Measurements from ENCODE around the gene PCDHA13.
"Not testable (repeated sequence)": the region's sequence is repeated elsewhere in the genome, so short reads cannot be mapped to it uniquely, and the experiment has no call there.

PCDHA13 gene

GRCh38 chr5:140881889-140882590 is at the start of gene PCDHA13:
PCDHA13 (plus strand) TSS chr5:140882124; CDS start chr5:140882269, 145 bp downstream.
- no peak for DNase-seq (ENCODE audit: low read depth)

- peak; percentile 12 for DNase-seq (ENCODE audit: low read depth)
These were observed 47.9 kb upstream of the PCDHA13 start, which contains the start of gene PCDHA7 for GRCh38 chr5:140833993-140834392. PCDHA7 (plus strand) TSS chr5:140834269; CDS start chr5:140834384, 115 bp downstream.

- DNase-seq (ENCODE audit: low read depth): not testable (repeated sequence)
These were observed 47.4 kb upstream of the PCDHA13 start for GRCh38 chr5:140834439-140835008.

- no peak for DNase-seq (ENCODE audit: low read depth)
These were observed 46.1 kb upstream of the PCDHA13 start for GRCh38 chr5:140835622-140836510.

- peak; percentile 5 for DNase-seq (ENCODE audit: low read depth)
These were observed 40.7 kb upstream of the PCDHA13 start, which contains the start of gene PCDHA8 for GRCh38 chr5:140840978-140841962. PCDHA8 (plus strand) TSS chr5:140841187; CDS start chr5:140841322, 135 bp downstream.

GRCh38 chr5:140842798-140843733 is 38.9 kb upstream of the PCDHA13 start:
- DNase-seq (ENCODE audit: low read depth): no peak

- not testable (repeated sequence) for DNase-seq (ENCODE audit: low read depth)
These were observed 33.5 kb upstream of the PCDHA13 start, which contains the start of gene PCDHA9 for GRCh38 chr5:140848139-140849102. PCDHA9 (plus strand) TSS chr5:140848382; CDS start chr5:140848496, 114 bp downstream.

- DNase-seq (ENCODE audit: low read depth): not testable (repeated sequence)
These were observed 31.9 kb upstream of the PCDHA13 start for GRCh38 chr5:140849831-140850634.

GRCh38 chr5:140855772-140856674 is 25.9 kb upstream of the PCDHA13 start, which contains the start of gene PCDHA10:
PCDHA10 (plus strand) TSS chr5:140855897; CDS start chr5:140856049, 152 bp downstream.
- no peak for DNase-seq (ENCODE audit: low read depth)

GRCh38 chr5:140857177-140857986 is 24.5 kb upstream of the PCDHA13 start:
- DNase-seq (ENCODE audit: low read depth): no peak

GRCh38 chr5:140857987-140858240 is 24.0 kb upstream of the PCDHA13 start:
- no peak for DNase-seq (ENCODE audit: low read depth)

GRCh38 chr5:140862441-140863295 is 19.3 kb upstream of the PCDHA13 start:
- no peak for DNase-seq (ENCODE audit: low read depth)

GRCh38 chr5:140868721-140869554 is 13.0 kb upstream of the PCDHA13 start, which contains the start of gene PCDHA11:
PCDHA11 (plus strand) TSS chr5:140868957; CDS start chr5:140869104, 147 bp downstream.
- peak; percentile 6 for DNase-seq (ENCODE audit: low read depth)

- DNase-seq (ENCODE audit: low read depth): no peak
These were observed 12.4 kb upstream of the PCDHA13 start for GRCh38 chr5:140869555-140869886.
